ENCODE data around the gene SYDE1.

The SYDE1 gene

DNA sequence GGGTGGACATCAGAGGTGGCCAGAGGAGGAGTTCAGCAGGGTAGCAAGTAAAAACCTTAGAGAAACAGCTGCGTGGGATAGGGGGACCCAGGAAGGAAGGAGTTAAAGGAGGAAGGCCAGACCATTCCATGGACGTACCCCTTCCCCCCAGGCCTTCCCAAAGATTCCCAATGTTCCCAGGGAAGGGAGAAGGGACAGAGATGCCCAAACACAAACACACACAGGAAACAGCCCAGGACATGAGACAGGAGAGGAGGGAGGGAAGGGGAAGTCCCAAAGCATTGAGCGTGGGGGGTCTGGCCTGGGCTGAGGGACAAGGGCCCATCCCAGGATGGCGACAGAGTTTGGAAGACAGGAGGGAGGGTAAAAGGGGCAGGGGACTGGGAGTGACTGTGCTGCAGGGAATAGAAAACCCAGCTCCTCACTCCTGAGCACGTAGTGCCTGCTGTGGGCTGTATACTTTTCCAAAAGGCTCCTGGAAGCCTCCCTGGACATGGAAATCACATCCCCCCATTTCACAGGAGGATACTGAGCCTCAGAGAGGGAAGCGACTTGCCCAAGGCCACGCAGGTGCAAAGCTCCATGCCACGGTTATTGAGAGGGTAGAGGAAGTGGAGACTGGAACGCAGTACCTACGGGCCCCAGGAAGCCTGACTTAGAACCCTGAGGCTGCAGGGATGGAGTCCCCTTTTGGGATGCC is 1.1 kb downstream of the SYDE1 start:
- in situ Hi-C loops (cut with HindIII; ENCODE audit: low sequenced_read_pairs) = no loop called here

DNA sequence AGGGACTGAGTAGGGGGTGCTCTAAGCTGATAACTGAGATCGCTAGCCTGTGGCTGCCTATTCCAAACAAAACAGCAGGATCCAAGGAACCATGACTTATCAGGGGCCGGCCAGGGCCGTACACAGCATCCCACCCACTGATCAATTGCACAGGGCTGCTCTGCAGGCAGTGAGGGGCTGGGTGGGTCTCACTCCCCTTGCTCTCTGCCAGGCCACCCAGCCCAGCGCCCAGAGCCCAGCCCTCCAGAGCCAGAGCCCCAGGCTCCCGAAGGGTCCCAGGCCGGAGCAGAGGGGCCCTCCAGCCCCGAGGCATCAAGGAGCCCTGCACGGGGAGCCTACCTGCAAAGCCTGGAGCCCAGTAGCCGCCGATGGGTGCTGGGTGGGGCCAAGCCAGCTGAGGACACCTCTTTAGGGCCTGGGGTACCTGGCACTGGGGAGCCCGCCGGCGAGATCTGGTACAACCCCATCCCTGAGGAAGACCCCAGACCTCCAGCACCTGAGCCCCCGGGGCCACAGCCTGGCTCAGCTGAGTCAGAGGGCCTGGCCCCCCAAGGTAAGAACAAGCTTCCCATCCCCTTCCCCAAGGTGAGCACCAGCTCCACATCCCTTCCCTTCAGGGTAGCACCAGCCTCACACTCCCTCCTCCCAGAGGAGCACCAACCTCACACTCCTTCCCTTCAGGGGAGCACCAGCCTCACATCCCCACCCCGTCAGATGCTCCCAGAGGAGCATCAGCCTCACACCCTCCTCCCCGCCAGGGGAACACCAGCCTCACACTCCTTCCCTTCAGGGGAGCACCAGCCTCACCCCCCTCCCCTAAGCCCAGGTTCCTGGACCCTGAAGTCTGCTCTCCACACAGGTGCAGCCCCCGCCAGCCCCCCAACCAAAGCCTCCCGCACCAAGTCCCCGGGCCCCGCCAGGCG is 1.9 kb downstream of the SYDE1 start:
- in situ Hi-C loops (cut with HindIII; ENCODE audit: low sequenced_read_pairs) = no loop called here

DNA sequence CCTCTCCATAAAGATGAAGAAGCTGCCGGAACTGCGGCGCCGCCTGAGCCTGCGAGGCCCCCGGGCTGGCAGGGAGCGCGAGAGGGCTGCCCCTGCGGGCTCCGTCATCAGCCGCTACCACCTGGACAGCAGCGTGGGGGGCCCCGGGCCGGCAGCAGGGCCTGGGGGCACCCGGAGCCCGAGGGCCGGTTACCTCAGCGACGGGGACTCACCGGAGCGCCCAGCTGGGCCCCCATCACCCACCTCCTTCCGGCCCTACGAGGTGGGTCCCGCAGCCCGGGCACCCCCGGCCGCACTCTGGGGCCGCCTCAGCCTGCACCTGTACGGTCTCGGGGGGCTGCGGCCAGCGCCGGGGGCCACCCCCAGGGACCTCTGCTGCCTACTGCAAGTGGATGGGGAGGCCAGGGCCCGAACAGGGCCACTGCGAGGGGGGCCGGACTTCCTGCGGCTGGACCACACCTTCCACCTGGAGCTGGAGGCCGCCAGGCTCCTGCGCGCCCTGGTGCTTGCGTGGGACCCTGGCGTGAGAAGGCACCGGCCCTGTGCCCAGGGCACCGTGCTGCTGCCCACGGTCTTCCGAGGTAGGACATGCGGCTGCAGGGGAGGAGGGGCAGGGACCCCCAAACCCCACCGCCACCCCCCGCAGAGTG is 2.7 kb downstream of the SYDE1 start:
- in situ Hi-C loops (cut with HindIII; ENCODE audit: low sequenced_read_pairs) = no loop called here

DNA sequence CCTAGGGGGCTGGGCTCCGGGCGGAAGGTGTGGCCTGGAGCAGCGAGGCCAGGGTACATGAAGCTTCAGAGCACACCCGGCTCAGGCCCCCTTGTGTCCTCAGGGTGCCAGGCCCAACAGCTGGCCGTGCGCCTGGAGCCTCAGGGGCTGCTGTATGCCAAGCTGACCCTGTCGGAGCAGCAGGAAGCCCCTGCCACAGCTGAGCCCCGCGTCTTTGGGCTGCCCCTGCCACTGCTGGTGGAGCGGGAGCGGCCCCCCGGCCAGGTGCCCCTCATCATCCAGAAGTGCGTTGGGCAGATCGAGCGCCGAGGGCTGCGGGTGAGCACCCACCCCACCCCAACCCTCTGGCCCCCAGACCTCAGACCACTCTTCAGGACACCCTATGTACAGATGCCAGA is 3.2 kb downstream of the SYDE1 start:
- in situ Hi-C loops (cut with HindIII; ENCODE audit: low sequenced_read_pairs) = no loop called here

DNA sequence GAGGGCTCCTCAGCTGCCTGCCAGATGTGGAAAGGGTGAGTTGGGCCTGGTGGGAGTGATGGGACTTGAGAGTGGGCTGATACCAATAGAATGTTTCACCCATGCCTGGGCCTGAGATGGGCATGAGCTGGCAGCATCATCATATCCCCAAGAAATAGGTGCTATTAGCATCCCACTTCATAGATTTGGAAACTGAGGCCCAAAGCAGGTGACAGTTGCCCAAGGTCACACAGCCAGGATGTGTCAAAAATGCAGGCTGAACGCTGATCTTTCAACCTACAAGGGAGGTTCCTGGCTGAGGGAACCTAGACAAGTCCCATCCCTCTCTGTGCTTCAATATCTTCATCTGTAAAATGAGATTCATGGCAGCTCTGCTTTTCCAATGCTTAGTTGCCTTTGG is 4.6 kb downstream of the SYDE1 start:
- in situ Hi-C loops (cut with HindIII; ENCODE audit: low sequenced_read_pairs) = no loop called here

DNA sequence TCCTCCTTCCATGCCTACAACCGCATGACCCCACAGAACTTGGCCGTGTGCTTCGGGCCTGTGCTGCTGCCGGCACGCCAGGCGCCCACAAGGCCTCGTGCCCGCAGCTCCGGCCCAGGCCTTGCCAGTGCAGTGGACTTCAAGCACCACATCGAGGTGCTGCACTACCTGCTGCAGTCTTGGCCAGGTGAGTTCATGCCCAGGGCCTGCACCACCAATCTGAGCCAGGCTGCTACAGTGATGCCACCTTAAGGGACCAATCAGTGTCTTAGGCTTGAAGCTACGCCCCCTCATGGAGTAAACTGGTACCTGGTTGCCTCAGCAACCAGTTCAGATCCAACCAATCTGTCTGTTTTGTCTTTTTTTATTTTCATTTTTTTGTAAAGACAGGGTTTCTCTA is 5.2 kb downstream of the SYDE1 start:
- in situ Hi-C loops (cut with HindIII; ENCODE audit: low sequenced_read_pairs) = no loop called here

DNA sequence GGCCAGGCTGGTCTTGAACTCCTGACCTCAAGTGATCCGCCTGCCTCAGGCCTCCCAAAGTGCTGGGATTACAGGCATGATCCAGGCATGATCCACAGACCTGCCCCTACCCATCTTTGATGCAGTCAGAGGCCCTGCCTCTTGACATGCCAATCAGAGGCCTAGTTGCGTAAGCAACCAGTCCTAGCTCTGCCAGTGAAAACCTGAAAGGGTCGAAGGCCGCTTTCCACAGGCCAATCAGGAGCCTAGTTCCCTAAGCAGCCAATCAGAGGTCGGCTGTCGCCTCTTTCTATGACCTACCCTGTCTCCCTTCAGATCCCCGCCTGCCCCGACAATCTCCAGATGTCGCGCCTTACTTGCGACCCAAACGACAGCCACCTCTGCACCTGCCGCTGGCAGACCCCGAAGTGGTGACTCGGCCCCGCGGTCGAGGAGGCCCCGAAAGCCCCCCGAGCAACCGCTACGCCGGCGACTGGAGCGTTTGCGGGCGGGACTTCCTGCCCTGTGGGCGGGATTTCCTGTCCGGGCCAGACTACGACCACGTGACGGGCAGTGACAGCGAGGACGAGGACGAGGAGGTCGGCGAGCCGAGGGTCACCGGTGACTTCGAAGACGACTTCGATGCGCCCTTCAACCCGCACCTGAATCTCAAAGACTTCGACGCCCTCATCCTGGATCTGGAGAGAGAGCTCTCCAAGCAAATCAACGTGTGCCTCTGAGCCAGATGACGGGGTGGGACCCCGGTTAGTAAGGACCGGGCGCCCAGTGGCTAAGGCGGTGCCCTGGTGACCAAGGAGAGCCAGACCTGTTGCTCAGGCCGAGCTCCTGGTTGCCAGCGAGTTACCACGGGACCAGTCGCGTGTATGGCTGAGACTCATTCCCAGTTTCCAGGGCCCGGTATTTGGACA is 6.3 kb downstream of the SYDE1 start:
- in situ Hi-C loops (cut with HindIII; ENCODE audit: low sequenced_read_pairs) = no loop called here

DNA sequence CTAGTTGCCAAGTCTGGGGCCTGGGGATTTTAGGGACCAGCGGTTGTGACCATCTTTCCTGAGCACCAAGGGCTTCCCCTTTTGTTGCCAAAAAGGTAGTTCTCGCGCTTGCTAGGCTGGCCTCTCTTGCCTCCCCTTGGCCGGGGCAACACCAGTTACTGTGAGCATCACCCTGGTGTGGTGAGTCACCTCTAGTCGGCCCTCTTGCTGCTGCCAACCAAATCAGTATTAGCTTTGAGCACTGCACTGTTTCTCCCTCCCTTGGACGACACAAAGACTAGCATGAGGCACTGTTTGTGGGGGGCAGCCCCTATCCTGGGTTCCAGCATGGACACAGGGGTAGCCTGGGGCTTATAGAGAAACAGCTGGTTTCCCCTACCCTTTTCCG is 6.9 kb downstream of the SYDE1 start:
- in situ Hi-C loops (cut with HindIII; ENCODE audit: low sequenced_read_pairs) = no loop called here

DNA sequence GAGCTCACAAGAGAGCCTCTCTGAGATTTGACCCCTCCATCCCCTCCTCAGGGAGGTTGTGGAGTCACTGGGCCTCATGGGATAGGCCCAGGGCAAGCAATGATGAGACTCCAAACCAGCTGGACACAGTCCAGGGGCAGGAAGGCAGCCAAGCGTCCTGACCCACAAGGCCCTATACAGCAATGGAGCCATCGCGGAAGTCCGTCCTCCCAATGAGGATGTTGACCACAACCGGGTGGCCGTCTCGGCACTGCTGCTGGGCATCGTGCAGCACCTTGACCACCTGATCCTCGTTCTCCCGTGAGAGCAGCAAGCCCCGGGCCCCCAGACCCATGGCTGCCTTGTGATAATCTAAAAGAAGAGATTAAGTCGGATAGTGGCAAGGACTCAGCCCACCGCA is 7.9 kb downstream of the SYDE1 start:
- in situ Hi-C loops (cut with HindIII; ENCODE audit: low sequenced_read_pairs) = no loop called here

DNA sequence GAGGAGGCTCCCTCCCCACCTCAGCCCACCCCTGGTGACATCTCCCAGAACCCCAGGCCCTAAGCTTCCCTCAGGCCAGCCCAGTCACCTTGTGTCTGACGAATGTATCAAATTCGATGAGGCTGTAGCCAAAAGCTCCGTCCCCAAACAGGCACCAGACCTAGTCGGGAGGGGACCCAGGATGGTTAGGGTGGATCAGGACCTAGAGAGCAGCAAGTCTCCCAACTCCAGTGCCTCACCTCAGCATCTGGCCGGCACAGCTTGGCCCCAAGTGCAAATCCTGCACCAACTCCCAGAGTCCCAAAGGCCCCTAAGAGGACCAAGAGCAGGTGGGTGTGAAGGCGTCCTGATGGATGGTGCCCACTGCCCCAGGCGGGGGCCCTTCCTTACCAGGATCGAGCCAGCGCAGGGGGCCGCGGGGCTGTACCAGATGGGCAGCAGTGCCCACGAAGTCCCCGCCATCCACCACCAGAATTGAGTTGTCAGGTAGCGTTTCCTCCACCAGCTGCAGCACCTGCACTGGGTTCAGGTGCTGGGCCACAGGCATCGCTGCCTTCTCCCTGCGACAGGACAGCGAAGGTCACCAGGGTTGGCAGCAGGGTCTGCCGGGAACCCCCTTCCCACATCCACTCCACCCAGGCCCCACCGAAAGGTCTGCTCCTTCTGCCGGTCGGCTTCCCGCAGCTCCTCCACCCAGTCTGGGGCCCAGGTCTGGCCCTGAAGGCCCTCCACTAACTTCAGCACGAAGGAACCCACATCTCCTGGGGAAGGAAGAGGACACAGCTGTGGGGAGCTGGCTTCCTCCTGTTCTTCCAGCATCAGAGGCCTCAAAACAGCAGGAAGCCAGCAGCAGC is 8.8 kb downstream of the SYDE1 start:
- in situ Hi-C loops (cut with HindIII; ENCODE audit: low sequenced_read_pairs) = no loop called here

DNA sequence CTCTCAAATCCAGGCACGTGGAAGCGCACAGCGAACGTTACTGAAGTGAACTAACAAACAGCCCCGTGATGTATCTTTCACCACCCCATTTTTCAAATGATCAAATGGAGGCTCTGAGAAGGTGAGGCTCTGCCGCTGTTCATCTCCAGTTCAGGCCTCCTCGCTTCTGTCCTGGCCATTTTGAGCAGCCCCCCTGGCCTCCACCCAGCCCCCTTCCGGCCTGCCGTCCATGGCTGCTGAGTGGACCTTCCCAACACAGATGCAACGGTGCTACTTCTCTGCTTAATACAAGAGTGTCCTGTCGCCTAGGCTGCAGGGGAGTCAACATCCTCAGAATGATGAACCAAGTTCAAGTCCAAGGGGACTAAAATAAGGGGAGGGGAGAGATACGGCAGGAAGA is 9.7 kb downstream of the SYDE1 start:
- in situ Hi-C loops (cut with HindIII; ENCODE audit: low sequenced_read_pairs) = no loop called here

DNA sequence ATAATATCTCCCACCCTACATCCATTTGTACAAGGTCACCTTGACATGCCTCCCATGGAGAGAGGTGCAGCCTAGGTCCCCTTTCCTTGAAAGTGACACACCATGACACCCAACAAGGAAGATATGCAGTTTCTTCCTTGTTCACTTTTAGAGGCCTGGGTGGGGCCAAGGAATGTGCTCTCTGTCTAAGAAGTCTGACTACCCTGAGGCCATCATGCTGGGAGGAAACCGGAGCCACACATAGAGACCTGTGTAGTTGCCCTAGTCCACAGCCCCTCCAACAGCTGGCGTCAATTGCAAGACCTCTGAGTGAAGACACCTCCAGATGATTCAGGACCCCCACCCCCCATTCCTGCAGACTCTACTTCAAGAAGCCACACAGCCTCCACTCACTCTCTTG is 11.0 kb downstream of the SYDE1 start:
- in situ Hi-C loops (cut with HindIII; ENCODE audit: low sequenced_read_pairs) = no loop called here

DNA sequence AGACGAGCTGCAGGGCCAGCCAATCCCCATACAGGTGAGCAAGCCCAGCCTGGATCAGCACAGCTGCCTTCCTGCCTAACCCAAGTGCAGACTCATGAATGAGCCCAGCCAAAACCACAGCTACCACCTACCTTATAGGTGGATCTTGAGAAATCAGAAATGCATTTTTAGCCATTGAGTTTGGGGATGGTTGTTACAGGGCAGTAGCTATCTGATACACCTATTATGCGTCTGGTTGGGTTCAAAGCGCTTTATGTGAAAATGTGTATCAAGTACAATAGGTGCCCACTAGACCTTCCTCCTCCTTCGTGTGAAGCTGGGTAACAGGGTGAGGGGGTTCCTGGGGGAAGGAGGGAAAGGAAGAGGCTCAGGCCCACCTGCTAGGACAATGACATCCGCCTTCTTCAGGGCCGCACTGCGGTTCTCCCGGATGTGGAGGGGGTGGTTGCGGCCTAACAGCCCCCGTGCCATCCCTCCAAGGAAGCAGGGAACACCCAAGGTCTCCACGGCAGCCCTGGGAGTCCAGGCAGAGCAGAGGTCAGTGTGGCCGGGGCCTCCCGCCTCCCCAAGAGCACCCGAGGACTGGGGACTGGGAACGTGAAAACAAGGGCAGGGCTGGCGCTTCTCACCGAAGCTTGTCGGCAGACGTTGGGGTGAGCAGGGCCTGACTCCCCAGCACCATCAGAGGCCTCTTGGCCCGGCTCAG is 11.7 kb downstream of the SYDE1 start:
- in situ Hi-C loops (cut with HindIII; ENCODE audit: low sequenced_read_pairs) = no loop called here

DNA sequence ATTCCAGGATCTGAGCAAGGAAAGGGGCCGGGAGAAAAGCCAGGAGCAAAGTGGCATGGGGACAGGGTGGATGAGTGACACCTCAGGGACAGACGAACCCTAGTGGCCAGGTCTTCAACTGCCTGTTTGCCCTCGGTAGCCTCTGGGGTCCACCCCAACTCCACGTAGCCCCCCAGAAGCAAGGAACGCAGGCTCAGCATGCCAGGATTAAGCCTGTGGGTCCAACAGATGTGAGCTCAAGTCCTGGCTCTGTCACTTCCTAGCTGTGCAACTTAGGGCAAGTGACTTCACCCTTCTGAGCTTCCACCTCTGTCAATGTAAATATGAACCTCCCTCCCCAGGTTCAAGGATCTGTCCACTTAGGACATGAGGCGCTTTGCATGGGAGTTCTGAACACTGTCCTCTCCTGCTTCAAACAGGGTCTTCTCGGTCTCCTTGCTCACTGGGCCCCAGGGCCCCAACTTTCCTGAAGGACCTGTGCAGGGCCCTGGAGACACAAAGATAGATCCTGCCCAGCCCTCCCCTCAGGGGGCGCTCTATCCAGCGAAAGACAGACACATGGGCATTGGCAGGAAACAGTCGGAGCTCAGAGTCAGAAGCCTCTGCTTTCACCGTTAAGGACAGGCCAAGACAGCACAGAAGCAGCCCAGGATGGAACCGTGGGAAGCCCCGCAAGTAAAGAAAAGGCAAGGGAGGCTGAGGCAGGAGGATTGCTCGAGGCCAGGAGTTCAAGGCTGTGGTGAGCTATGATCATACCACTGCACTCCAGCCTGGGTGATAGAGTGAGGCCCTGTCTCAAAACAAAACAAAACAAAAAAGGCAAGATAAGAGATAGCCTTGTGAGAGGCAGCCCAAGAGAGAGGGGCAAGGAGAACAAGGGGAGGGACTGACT is 13.2 kb downstream of the SYDE1 start:
- in situ Hi-C loops (cut with HindIII; ENCODE audit: low sequenced_read_pairs) = loop anchor here (10.0 kb wide), 1 partner anchor 234 kb away; no protein-coding TSS in a partner anchor

DNA sequence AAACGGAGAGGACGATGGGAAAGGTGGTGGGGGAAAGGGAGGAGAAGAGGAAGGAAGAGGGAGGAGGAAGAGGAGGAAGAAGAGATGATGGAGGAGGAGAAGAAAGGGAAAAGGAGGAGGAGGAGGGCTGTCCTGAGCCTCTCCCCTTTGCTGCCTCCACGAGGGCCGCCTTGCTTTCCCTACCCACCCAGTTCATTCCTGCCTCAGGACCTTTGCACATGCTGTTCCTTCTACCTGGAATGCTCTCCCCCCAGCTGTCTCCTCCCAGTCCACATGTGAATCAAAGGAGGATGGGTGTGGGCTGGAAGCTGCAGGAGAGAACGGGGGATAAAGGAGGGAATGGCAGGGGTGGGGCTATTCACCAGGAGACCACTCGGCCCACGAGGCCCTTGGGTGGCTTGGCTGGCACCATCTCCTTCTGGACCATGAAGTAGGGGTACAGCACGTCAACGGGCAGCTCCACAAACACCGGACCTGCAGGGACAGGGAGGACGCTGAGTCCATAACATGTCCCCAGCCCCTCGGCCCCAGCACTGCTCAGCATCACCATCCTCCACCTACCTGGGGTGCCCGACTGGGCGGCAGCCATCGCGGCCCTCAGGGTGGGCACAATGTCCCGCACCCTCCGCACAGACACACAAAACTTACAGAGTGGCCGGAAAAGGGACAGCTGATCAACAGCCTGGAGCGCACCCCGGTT is 15.3 kb downstream of the SYDE1 start:
- in situ Hi-C loops (cut with HindIII; ENCODE audit: low sequenced_read_pairs) = loop anchor here (10.0 kb wide), 1 partner anchor 232 kb away; no protein-coding TSS in a partner anchor

DNA sequence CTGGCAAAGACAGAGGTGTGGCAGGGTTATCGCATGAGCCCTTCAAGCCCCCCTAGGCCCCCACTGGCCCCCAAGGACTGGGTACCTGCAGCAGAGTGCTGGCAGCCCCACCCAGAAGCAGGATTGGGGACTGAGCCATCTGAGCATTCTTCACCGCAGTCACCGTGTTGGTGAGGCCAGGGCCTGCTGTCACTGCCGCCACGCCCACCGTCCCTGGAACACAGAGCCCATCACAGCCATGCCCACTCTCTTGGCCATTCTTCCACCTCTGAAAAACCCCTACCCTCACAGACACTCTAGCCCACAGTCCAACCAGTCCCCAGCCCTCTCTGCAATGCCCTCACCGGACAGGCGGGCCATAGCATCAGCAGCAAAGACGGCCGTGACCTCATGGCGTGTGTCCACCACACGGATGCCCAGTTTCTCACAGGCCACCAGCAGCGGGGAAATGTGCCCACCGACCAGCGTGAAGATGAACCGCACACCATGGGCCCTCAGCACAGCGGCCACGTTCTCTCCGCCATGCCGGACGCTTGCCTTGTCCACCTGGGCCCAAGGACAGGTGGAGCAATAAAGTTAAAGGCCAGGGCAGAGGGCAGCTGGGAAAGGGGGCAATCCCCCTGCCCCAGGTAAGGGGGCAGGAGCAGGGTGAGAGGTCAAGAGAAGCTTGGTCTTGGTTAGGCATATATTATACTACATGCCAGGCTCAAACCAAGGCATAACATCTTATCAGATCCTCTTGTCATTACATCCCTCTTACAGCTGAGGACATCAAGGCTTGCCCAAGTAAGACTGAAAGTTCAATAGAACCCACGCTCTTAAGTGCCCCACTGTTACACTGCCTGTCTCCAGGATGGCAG is 16.1 kb downstream of the SYDE1 start:
- in situ Hi-C loops (cut with HindIII; ENCODE audit: low sequenced_read_pairs) = loop anchor here (10.0 kb wide), 1 partner anchor 232 kb away; no protein-coding TSS in a partner anchor
